ENCODE results near the gene NFATC2. TPM values are rescaled to one million over a fixed set of nuclear protein-coding genes. Genes with fewer than 3 reads are reported as not detected.
A peak's percentile ranks its signal among the peaks of the same experiment; 100 is the strongest.

Gene NFATC2
- total RNA-seq, 1 donor from 2014 or later, result 3.9 TPM

- peaks cover 3% of the 10 kb centered on the region for H3K27me3 Mint-ChIP-seq (ENCODE audit: low read depth, unreplicated experiment)
- H3K4me1 ChIP-seq (ENCODE audit: insufficient read depth, low read length), result peaks cover 24% of the 10 kb centered on the region
- no peak overlapping the region for H3K4me3 Mint-ChIP-seq (ENCODE audit: unreplicated experiment)
- peaks cover 2% of the 10 kb centered on the region for H3K36me3 Mint-ChIP-seq (ENCODE audit: low read depth, unreplicated experiment)
- no peak overlapping the region for H2AFZ ChIP-seq (ENCODE audit: low read depth, low read length)
- no peak for FAIRE-seq
- H3K27ac ChIP-seq (ENCODE audit: low read depth, low read length), result peak overlapping the region; percentile 24
- H3K4me2 ChIP-seq (ENCODE audit: low read length), result peak overlapping the region; percentile 52
- TF ChIP-seq EZH2 (IDR thresholded peaks at IDR 0.05; ENCODE audit: insufficient read depth, low read length) (no peak), CTCF (IDR thresholded peaks at IDR 0.05; ENCODE audit: insufficient read depth, low read depth, low read length) (no peak)
- H4K20me1 ChIP-seq (ENCODE audit: insufficient read depth, low read length), result no peaks in the 10 kb centered on the region
- H3K79me2 ChIP-seq (ENCODE audit: insufficient read depth, low read length), result no peaks in the 10 kb centered on the region
- peaks cover 35% of the 10 kb centered on the region for H3K4me1 Mint-ChIP-seq (ENCODE audit: low read depth, unreplicated experiment)
- H3K27me3 ChIP-seq (ENCODE audit: insufficient read depth, low read length), result no peaks in the 10 kb centered on the region
- H3K4me3 ChIP-seq (ENCODE audit: insufficient read depth, low read depth, low read length), result no peak overlapping the region
- peak overlapping the region; percentile 42 for H3K9ac ChIP-seq (ENCODE audit: low read length)
- no peaks in the 10 kb centered on the region for H3K9me3 Mint-ChIP-seq (ENCODE audit: unreplicated experiment)
- H3K36me3 ChIP-seq (ENCODE audit: insufficient read depth, low read length), result peaks cover 3% of the 10 kb centered on the region
- no peak for DNase-seq (ENCODE audit: low read depth)
- H3K27ac Mint-ChIP-seq (ENCODE audit: unreplicated experiment), result no peak overlapping the region
- H3K9me3 ChIP-seq (ENCODE audit: insufficient read depth, low read depth, low read length), result no peaks in the 10 kb centered on the region
Measured at GRCh38 chr20:51388756-51389542, 153.6 kb downstream of the NFATC2 start.

GRCh38 chr20:51388227-51388626 lies 154.3 kb downstream of the NFATC2 start:
- Mint-ChIP-seq H3K4me1 (ENCODE audit: low read depth, unreplicated experiment) (peaks cover 31% of the 10 kb centered on the region), H3K27ac (ENCODE audit: unreplicated experiment) (no peak overlapping the region), H3K27me3 (ENCODE audit: low read depth, unreplicated experiment) (peaks cover 5% of the 10 kb centered on the region), H3K4me3 (ENCODE audit: unreplicated experiment) (no peak overlapping the region), H3K36me3 (ENCODE audit: low read depth, unreplicated experiment) (peaks cover 2% of the 10 kb centered on the region), H3K9me3 (ENCODE audit: unreplicated experiment) (no peaks in the 10 kb centered on the region)
- peak; percentile 57 for DNase-seq (ENCODE audit: low read depth)
- TF ChIP-seq CTCF (IDR thresholded peaks at IDR 0.05; ENCODE audit: insufficient read depth, low read depth, low read length), result no peak
- no peak for TF ChIP-seq EZH2 (IDR thresholded peaks at IDR 0.05; ENCODE audit: insufficient read depth, low read length)
- no peak overlapping the region for H2AFZ ChIP-seq (ENCODE audit: low read depth, low read length)
- peaks cover 3% of the 10 kb centered on the region for H3K36me3 ChIP-seq (ENCODE audit: insufficient read depth, low read length)
- H4K20me1 ChIP-seq (ENCODE audit: insufficient read depth, low read length), result no peaks in the 10 kb centered on the region
- H3K9me3 ChIP-seq (ENCODE audit: insufficient read depth, low read depth, low read length), result no peaks in the 10 kb centered on the region
- no peaks in the 10 kb centered on the region for H3K27me3 ChIP-seq (ENCODE audit: insufficient read depth, low read length)
- H3K9ac ChIP-seq (ENCODE audit: low read length), result peak overlapping the region; percentile 11
- H3K4me3 ChIP-seq (ENCODE audit: insufficient read depth, low read depth, low read length), result no peak overlapping the region
- H3K4me2 ChIP-seq (ENCODE audit: low read length), result peak overlapping the region; percentile 35
- no peaks in the 10 kb centered on the region for H3K79me2 ChIP-seq (ENCODE audit: insufficient read depth, low read length)
- H3K4me1 ChIP-seq (ENCODE audit: insufficient read depth, low read length), result peaks cover 24% of the 10 kb centered on the region
- FAIRE-seq, result no peak
- H3K27ac ChIP-seq (ENCODE audit: low read depth, low read length), result peak overlapping the region; percentile 29

Measured in astrocyte (in vitro differentiated cells and primary cell).